Measurements from ENCODE around the gene ZNF783.

GRCh38 chr7:149226840-149227494 lies 35.0 kb upstream of the ZNF783 start:
- TF ChIP-seq POLR2AphosphoS5 (IDR thresholded peaks at IDR 0.05), result no peak
- TF ChIP-seq, protein P1, sequence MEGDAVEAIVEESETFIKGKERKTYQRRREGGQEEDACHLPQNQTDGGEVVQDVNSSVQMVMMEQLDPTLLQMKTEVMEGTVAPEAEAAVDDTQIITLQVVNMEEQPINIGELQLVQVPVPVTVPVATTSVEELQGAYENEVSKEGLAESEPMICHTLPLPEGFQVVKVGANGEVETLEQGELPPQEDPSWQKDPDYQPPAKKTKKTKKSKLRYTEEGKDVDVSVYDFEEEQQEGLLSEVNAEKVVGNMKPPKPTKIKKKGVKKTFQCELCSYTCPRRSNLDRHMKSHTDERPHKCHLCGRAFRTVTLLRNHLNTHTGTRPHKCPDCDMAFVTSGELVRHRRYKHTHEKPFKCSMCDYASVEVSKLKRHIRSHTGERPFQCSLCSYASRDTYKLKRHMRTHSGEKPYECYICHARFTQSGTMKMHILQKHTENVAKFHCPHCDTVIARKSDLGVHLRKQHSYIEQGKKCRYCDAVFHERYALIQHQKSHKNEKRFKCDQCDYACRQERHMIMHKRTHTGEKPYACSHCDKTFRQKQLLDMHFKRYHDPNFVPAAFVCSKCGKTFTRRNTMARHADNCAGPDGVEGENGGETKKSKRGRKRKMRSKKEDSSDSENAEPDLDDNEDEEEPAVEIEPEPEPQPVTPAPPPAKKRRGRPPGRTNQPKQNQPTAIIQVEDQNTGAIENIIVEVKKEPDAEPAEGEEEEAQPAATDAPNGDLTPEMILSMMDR (IDR thresholded peaks at IDR 0.05), result no peak
- no peak for TF ChIP-seq POLR2A (IDR thresholded peaks at IDR 0.05)

Data from prostate gland (tissue), 2 donors.